ENCODE measurements around the gene MATCAP1. TPM values are rescaled to one million over a fixed set of nuclear protein-coding genes. Genes with fewer than 3 reads are reported as not detected.

MATCAP1 gene
- total RNA-seq, 1 donor from 2014 or later: 14.2 TPM

GRCh38 chr16:67164599-67165061 is 19.1 kb downstream of the MATCAP1 start, which contains the start of gene HSF4:
TSS of gene HSF4 (plus strand) at chr16:67164745. CDS start at chr16:67164812, 67 bp downstream.
- H3K36me3 ChIP-seq: no peaks in the 10 kb centered on the region
- H3K27ac ChIP-seq (replicated peaks): peak within 1 kb of the TSS; percentile 90
- H3K9me3 ChIP-seq (replicated peaks): no peaks in the 10 kb centered on the region
- H3K27me3 ChIP-seq (ENCODE audit: low read depth): peaks cover 45% of the 10 kb centered on the region
- intact Hi-C loops (cut with micrococcal nuclease): no loop called here
- peak; percentile 75 for DNase-seq
- peak within 1 kb of the TSS; percentile 70 for H3K4me3 ChIP-seq
- TF ChIP-seq, protein P1, sequence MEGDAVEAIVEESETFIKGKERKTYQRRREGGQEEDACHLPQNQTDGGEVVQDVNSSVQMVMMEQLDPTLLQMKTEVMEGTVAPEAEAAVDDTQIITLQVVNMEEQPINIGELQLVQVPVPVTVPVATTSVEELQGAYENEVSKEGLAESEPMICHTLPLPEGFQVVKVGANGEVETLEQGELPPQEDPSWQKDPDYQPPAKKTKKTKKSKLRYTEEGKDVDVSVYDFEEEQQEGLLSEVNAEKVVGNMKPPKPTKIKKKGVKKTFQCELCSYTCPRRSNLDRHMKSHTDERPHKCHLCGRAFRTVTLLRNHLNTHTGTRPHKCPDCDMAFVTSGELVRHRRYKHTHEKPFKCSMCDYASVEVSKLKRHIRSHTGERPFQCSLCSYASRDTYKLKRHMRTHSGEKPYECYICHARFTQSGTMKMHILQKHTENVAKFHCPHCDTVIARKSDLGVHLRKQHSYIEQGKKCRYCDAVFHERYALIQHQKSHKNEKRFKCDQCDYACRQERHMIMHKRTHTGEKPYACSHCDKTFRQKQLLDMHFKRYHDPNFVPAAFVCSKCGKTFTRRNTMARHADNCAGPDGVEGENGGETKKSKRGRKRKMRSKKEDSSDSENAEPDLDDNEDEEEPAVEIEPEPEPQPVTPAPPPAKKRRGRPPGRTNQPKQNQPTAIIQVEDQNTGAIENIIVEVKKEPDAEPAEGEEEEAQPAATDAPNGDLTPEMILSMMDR (IDR thresholded peaks at IDR 0.05; ENCODE audit: borderline replicate concordance): no peak
- peaks cover 71% of the 10 kb centered on the region for H3K4me1 ChIP-seq

GRCh38 chr16:67163999-67164558 is 19.7 kb downstream of the MATCAP1 start:
- H3K27ac ChIP-seq (replicated peaks): peak overlapping the region; percentile 90
- intact Hi-C loops (cut with micrococcal nuclease): no loop called here
- peaks cover 45% of the 10 kb centered on the region for H3K27me3 ChIP-seq (ENCODE audit: low read depth)
- no peak for DNase-seq
- H3K4me1 ChIP-seq: peaks cover 71% of the 10 kb centered on the region
- no peaks in the 10 kb centered on the region for H3K9me3 ChIP-seq (replicated peaks)
- no peaks in the 10 kb centered on the region for H3K36me3 ChIP-seq
- TF ChIP-seq, protein P1 (IDR thresholded peaks at IDR 0.05; ENCODE audit: borderline replicate concordance): no peak
- H3K4me3 ChIP-seq: peak overlapping the region; percentile 70

DNA sequence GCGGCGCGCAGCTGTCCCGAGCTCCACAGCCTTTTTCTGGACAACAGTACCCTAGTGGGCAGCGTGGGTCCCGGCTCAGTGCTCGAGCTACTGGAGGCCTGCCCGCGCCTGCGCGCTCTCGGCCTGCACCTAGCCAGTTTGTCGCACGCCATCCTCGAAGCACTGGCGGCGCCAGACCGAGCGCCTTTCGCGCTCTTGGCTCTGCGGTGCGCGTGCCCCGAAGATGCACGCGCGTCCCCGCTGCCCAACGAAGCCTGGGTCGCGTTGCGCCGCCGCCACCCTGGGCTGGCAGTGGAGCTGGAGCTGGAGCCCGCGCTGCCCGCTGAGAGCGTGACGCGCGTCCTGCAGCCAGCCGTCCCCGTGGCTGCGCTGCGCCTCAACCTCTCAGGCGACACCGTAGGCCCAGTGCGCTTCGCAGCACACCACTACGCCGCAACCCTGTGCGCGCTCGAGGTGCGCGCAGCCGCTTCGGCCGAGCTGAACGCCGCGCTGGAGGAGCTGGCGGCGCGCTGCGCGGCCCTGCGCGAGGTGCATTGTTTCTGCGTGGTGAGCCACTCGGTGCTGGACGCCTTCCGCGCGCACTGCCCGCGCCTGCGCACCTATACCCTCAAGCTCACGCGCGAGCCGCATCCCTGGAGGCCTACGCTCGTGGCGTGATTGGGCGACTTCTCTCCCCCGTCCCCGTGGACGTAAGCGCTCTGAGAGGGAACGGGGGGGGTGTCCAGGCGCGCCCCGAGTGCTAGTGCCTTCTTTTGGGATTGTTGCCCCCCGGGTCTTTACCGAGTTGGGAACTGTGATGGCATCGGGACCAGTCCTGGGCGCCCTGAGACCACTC is 20.4 kb downstream of the MATCAP1 start:
- Histone ChIP-seq H3K36me3 (no peaks in the 10 kb centered on the region), H3K27me3 (ENCODE audit: low read depth) (peaks cover 45% of the 10 kb centered on the region), H3K4me3 (peak overlapping the region; percentile 70), H3K27ac (replicated peaks) (peak overlapping the region; percentile 90), H3K4me1 (peaks cover 72% of the 10 kb centered on the region), H3K9me3 (replicated peaks) (no peaks in the 10 kb centered on the region)
- TF ChIP-seq, protein P1 (IDR thresholded peaks at IDR 0.05; ENCODE audit: borderline replicate concordance): no peak
- peak; percentile 68 for DNase-seq
- intact Hi-C loops (cut with micrococcal nuclease): no loop called here

- TF ChIP-seq, protein P1 (IDR thresholded peaks at IDR 0.05; ENCODE audit: borderline replicate concordance): no peak
- peak overlapping the region; percentile 70 for H3K4me3 ChIP-seq
- H3K9me3 ChIP-seq (replicated peaks): no peaks in the 10 kb centered on the region
- intact Hi-C loops (cut with micrococcal nuclease): no loop called here
- no peak for DNase-seq
- H3K36me3 ChIP-seq: no peaks in the 10 kb centered on the region
- peaks cover 45% of the 10 kb centered on the region for H3K27me3 ChIP-seq (ENCODE audit: low read depth)
- H3K27ac ChIP-seq (replicated peaks): peak overlapping the region; percentile 90
- peaks cover 72% of the 10 kb centered on the region for H3K4me1 ChIP-seq
These were observed 21.1 kb downstream of the MATCAP1 start for GRCh38 chr16:67162506-67163163.

DNA sequence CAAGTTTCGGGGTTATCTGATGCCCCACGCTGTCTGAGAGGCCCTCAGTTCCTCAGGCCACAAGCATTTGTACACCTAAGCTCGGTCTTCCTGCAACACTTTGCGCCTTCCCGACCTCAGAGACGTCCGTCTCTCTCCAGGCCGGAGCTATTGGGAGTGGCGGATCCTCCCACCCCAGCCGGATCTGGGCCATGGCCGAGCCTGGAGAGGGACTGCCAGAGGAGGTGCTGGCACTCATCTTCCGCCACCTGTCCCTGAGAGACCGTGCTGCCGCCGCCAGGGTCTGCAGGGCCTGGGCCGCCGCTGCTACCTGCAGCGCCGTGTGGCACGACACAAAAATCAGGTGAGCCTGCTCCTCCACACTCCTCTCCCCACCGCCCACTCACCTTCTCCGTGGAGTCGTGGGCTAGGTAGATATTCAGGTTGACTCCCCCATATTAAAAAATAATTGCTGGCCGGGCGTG is 22.1 kb downstream of the MATCAP1 start:
- peaks cover 45% of the 10 kb centered on the region for H3K27me3 ChIP-seq (ENCODE audit: low read depth)
- H3K27ac ChIP-seq (replicated peaks): peak overlapping the region; percentile 90
- TF ChIP-seq, protein P1 (IDR thresholded peaks at IDR 0.05; ENCODE audit: borderline replicate concordance): no peak
- peak overlapping the region; percentile 98 for H3K4me3 ChIP-seq
- H3K9me3 ChIP-seq (replicated peaks): no peaks in the 10 kb centered on the region
- H3K4me1 ChIP-seq: peaks cover 72% of the 10 kb centered on the region
- no peaks in the 10 kb centered on the region for H3K36me3 ChIP-seq
- intact Hi-C loops (cut with micrococcal nuclease): no loop called here
- DNase-seq: peak; percentile 60
